A673 (cell line): ENCODE data around the gene KDELR3. TPM values are rescaled to one million over a fixed set of nuclear protein-coding genes. Genes with fewer than 3 reads are reported as not detected.

Experiments used
- BruUV-seq: library from RNA; stranded (reverse); fragments of 400-500 nt; replicated peaks from 2 replicates; lab custom pipeline; 2021; lab: Mats Ljungman, UMichigan
- CTCF ChIA-PET: fragments of 300-600 bp; sonication (Branson Sonifier 250); formaldehyde crosslinking; loops from one replicate; lab custom pipeline; 2022; ENCODE audit warnings: antibody characterized with exemption; lab: Charles Lee
- POLR2A ChIA-PET: fragments of 300-600 bp; sonication (Branson Sonifier 250); formaldehyde crosslinking; loops from one replicate; lab custom pipeline; 2022; ENCODE audit warnings: antibody characterized with exemption; ENCODE audit not compliant: low non-redundant PET; lab: Charles Lee
- DNase-seq: peaks from one replicate; pipeline ENCODE4 v3.0.0-alpha.2; 2015; ENCODE audit warnings: low spot score
- H3K27ac ChIP-seq: fragments of 200-600 bp; sonication (generic); 2 replicates; pipeline ENCODE4 v1.5.1; 2016; ENCODE audit warnings: mixed run types, low read depth, mild to moderate bottlenecking, mixed read lengths, antibody characterized with exemption, low read length; ENCODE audit not compliant: poor library complexity, severe bottlenecking
- H3K27me3 ChIP-seq: fragments of 200-600 bp; sonication (generic); replicated peaks from 2 replicates; pipeline ENCODE4 v1.6.1; 2017; ENCODE audit warnings: mixed run types, low read depth, mild to moderate bottlenecking, mixed read lengths, antibody characterized with exemption, low read length; ENCODE audit not compliant: insufficient read depth, poor library complexity
- H3K36me3 ChIP-seq: fragments of 200-600 bp; sonication (generic); 2 replicates; pipeline ENCODE4 v1.6.1; 2016; ENCODE audit warnings: mixed run types, mild to moderate bottlenecking, mixed read lengths, antibody characterized with exemption, low read length; ENCODE audit not compliant: insufficient read depth, poor library complexity, severe bottlenecking
- H3K4me1 ChIP-seq: fragments of 200-600 bp; sonication (generic); 2 replicates; pipeline ENCODE4 v1.6.1; 2017; ENCODE audit warnings: mixed run types, mild to moderate bottlenecking, mixed read lengths, antibody characterized with exemption, low read length; ENCODE audit not compliant: insufficient read depth, poor library complexity, severe bottlenecking
- H3K4me3 ChIP-seq: fragments of 200-600 bp; sonication (generic); 2 replicates; pipeline ENCODE4 v1.5.1; 2016; ENCODE audit warnings: low read depth, mixed run types, mild to moderate bottlenecking, mixed read lengths, low read length; ENCODE audit not compliant: poor library complexity, severe bottlenecking
- H3K9me3 ChIP-seq: fragments of 200-600 bp; sonication (generic); 2 replicates; pipeline ENCODE4 v1.6.1; 2016; ENCODE audit warnings: mixed run types, low read depth, mild to moderate bottlenecking, mixed read lengths, antibody characterized with exemption, low read length; ENCODE audit not compliant: poor library complexity, severe bottlenecking
- CTCF ChIP-seq: fragments of 300-800, 200-600 bp; sonication (generic); conservative IDR thresholded peaks from 2 replicates; pipeline ENCODE4 v1.5.1; 2017; ENCODE audit warnings: low read depth, mild to moderate bottlenecking, antibody characterized with exemption, low read length, moderate library complexity, mixed read lengths
- EZH2 ChIP-seq: fragments of 200-600 bp; sonication (generic); IDR thresholded peaks from 2 replicates; pipeline ENCODE4 v1.6.1; 2017; ENCODE audit warnings: borderline replicate concordance, low read depth, mild to moderate bottlenecking, mixed read lengths, antibody characterized with exemption, low read length; ENCODE audit not compliant: poor library complexity, severe bottlenecking
- intact Hi-C: fragments of 100-400 bp; cut with micrococcal nuclease; formaldehyde crosslinking; loops from one replicate; pipeline ENCODE4 v1.10.0; 2022; ENCODE audit not compliant: unreplicated experiment
- total RNA-seq: library from RNA; stranded (reverse); gene quantifications from 2 replicates; pipeline ENCODE4 v1.2.3, GENCODE V29; 2021

The KDELR3 gene
- total RNA-seq, 1 experiment from 2014 or later = 4.0 TPM

GRCh38 chr22:38494498-38494897, 26.6 kb downstream of the KDELR3 start:
- CTCF ChIA-PET = no interaction called here
- H3K36me3 ChIP-seq = peaks cover 100% of the 10 kb centered on the region
- POLR2A ChIA-PET = no interaction called here
- no peaks in the 10 kb centered on the region for H3K27me3 ChIP-seq
- no peak overlapping the region for H3K27ac ChIP-seq
- H3K9me3 ChIP-seq = no peaks in the 10 kb centered on the region
- TF ChIP-seq EZH2 = no peak
- no peak for TF ChIP-seq CTCF
- intact Hi-C loops = loop anchor here (10.0 kb wide), 1 partner anchor 620 kb away; no protein-coding TSS in a partner anchor
- DNase-seq = no peak
- no peaks in the 10 kb centered on the region for H3K4me1 ChIP-seq
- H3K4me3 ChIP-seq = no peak overlapping the region
- no TSS peak for BruUV-seq

- POLR2A ChIA-PET = interaction anchor here (0.7 kb wide), 1 partner anchor 436 kb away, joined by 8 read pairs; no protein-coding TSS in a partner anchor
- intact Hi-C loops = loop anchor here (10.0 kb wide), 1 partner anchor 620 kb away; no protein-coding TSS in a partner anchor
- no peak overlapping the region for H3K4me3 ChIP-seq
- TF ChIP-seq CTCF (no peak), EZH2 (no peak)
- no peaks in the 10 kb centered on the region for H3K27me3 ChIP-seq
- BruUV-seq = no TSS peak
- H3K27ac ChIP-seq = no peak overlapping the region
- H3K4me1 ChIP-seq = no peaks in the 10 kb centered on the region
- peaks cover 100% of the 10 kb centered on the region for H3K36me3 ChIP-seq
- CTCF ChIA-PET = no interaction called here
- no peak for DNase-seq
- H3K9me3 ChIP-seq = no peaks in the 10 kb centered on the region
Measured at GRCh38 chr22:38494939-38495338, 27.0 kb downstream of the KDELR3 start.

GRCh38 chr22:38497869-38498268, 30.0 kb downstream of the KDELR3 start:
- no peaks in the 10 kb centered on the region for H3K9me3 ChIP-seq
- TF ChIP-seq CTCF (no peak), EZH2 (no peak)
- ChIA-PET CTCF (interaction anchor here (0.7 kb wide), 1 partner anchor 1282 kb away, joined by 6 read pairs; no protein-coding TSS in a partner anchor), POLR2A (no interaction called here)
- BruUV-seq = no TSS peak
- no peak for DNase-seq
- H3K4me1 ChIP-seq = peaks cover 3% of the 10 kb centered on the region
- H3K4me3 ChIP-seq = no peak overlapping the region
- no peak overlapping the region for H3K27ac ChIP-seq
- peaks cover 100% of the 10 kb centered on the region for H3K36me3 ChIP-seq
- no peaks in the 10 kb centered on the region for H3K27me3 ChIP-seq
- intact Hi-C loops = loop anchor here (10.0 kb wide), 1 partner anchor 623 kb away; no protein-coding TSS in a partner anchor
